Endodermal cell (in vitro differentiated cells): ENCODE measurements around the gene EHD4. TPM values are rescaled to one million over a fixed set of nuclear protein-coding genes. Genes with fewer than 3 reads are reported as not detected.

Experiments used
- DNase-seq: peaks from one replicate; pipeline ENCODE4 v3.0.0-alpha.2; 2017
- H3K27ac ChIP-seq: 2 replicates; pipeline ENCODE4 v1.5.1; 2013; ENCODE audit warnings: mild to moderate bottlenecking, low read depth, low read length, moderate library complexity
- H3K27me3 ChIP-seq: 2 replicates; pipeline ENCODE4 v1.6.1; 2013; ENCODE audit warnings: mild to moderate bottlenecking, low read length, moderate library complexity; ENCODE audit not compliant: insufficient read depth, control insufficient read depth, poor library complexity, severe bottlenecking
- H3K36me3 ChIP-seq: 2 replicates; pipeline ENCODE4 v1.7.0; 2013; ENCODE audit warnings: mild to moderate bottlenecking, low read length, moderate library complexity; ENCODE audit not compliant: control insufficient read depth, insufficient read depth
- H3K4me1 ChIP-seq: one replicate; pipeline ENCODE4 v1.7.0; 2013; ENCODE audit warnings: low read length; ENCODE audit not compliant: control insufficient read depth, insufficient read depth
- H3K4me3 ChIP-seq: 2 replicates; pipeline ENCODE4 v1.5.1; 2013; ENCODE audit warnings: mild to moderate bottlenecking, low read length, moderate library complexity
- H3K9ac ChIP-seq: 2 replicates; pipeline ENCODE4 v1.6.1; 2013; ENCODE audit warnings: mild to moderate bottlenecking, low read length, moderate library complexity; ENCODE audit not compliant: poor library complexity, severe bottlenecking; ENCODE audit errors: extremely low read depth
- H3K9me3 ChIP-seq: 2 replicates; pipeline ENCODE4 v1.6.1; 2013; ENCODE audit warnings: mild to moderate bottlenecking, low read length, moderate library complexity; ENCODE audit not compliant: control insufficient read depth
- H3K27ac Mint-ChIP-seq: 2 replicates; pipeline ENCODE4 v1.8.0; 2020; ENCODE audit warnings: mixed read lengths
- H3K27me3 Mint-ChIP-seq: 2 replicates; pipeline ENCODE4 v1.8.0; 2021; ENCODE audit warnings: mild to moderate bottlenecking, mixed read lengths; ENCODE audit not compliant: insufficient read depth
- H3K36me3 Mint-ChIP-seq: 2 replicates; pipeline ENCODE4 v1.8.0; 2020; ENCODE audit warnings: low read depth, mixed read lengths
- H3K4me1 Mint-ChIP-seq: 2 replicates; pipeline ENCODE4 v1.8.0; 2020; ENCODE audit warnings: mixed read lengths
- H3K4me3 Mint-ChIP-seq: 2 replicates; pipeline ENCODE4 v1.8.0; 2020; ENCODE audit warnings: mild to moderate bottlenecking, moderate library complexity, mixed read lengths
- H3K9me3 Mint-ChIP-seq: 2 replicates; pipeline ENCODE4 v1.8.0; 2020; ENCODE audit warnings: mild to moderate bottlenecking, mixed read lengths
- WGBS, 2 experiments: methylation state at CpG; one replicate each; pipeline versions ENCODE4 v1.1.5 to v1.1.7; 2013; ENCODE audit warnings: missing lambda C conversion rate in 2 of 2, mixed read lengths in 1 of 2; ENCODE audit not compliant: insufficient coverage in 1 of 2, insufficient read length in 1 of 2; 5-methylcytosine and 5-hydroxymethylcytosine counted together
- total RNA-seq, 2 donors: library from RNA; stranded (reverse); fragmentation: NEBNext Ultra II Directional in 1 of 2; extraction: Animal tissue kit (Norgen Biotek cat#: 25700) in 1 of 2; gene quantifications; 2 replicates in 1 of 2; 3 replicates in 1 of 2; pipeline ENCODE4 v1.2.1, GENCODE V29; 2021
- TF ChIP-seq, protein P1 (sequence below): fragments of 200-600 bp; sonication (generic); conservative IDR thresholded peaks from 2 replicates; pipeline ENCODE4 v1.5.0; 2021; ENCODE audit warnings: antibody characterized with exemption, mild to moderate bottlenecking

Gene EHD4
- total RNA-seq, 2 donors from 2014 or later: 16.9 to 17.3 TPM

DNA sequence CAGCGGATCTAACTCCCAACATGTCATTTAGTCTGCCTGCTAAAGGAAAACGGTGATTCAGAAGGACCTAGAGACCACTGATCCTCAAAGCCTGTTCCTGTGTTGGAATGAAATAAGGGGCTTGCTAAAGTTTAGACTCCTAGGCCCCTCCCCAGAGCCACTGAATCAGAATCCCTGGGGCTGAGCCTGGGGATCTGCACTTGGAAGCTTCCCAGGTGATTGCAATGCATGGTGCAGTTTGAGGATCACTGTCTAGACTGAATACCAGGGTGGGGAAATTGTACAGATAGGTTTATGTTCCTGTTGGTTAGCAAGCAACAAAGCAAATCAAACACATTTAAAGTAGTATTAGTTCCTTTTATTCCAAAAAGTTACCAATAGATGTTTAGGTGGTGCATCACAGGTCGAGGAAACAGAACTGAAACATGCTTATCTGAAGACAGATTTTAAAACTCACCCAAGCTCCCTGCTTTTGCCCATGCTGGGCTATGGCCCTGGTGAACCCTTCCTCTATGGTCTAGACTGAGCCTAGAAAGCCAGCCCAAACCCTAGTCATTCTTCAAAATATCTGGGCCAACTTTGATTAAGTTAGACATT lies 48.9 kb downstream of the EHD4 start:
- H3K36me3 ChIP-seq: peaks cover 22% of the 10 kb centered on the region
- DNase-seq: no peak
- TF ChIP-seq, protein P1, sequence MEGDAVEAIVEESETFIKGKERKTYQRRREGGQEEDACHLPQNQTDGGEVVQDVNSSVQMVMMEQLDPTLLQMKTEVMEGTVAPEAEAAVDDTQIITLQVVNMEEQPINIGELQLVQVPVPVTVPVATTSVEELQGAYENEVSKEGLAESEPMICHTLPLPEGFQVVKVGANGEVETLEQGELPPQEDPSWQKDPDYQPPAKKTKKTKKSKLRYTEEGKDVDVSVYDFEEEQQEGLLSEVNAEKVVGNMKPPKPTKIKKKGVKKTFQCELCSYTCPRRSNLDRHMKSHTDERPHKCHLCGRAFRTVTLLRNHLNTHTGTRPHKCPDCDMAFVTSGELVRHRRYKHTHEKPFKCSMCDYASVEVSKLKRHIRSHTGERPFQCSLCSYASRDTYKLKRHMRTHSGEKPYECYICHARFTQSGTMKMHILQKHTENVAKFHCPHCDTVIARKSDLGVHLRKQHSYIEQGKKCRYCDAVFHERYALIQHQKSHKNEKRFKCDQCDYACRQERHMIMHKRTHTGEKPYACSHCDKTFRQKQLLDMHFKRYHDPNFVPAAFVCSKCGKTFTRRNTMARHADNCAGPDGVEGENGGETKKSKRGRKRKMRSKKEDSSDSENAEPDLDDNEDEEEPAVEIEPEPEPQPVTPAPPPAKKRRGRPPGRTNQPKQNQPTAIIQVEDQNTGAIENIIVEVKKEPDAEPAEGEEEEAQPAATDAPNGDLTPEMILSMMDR: no peak
- no peaks in the 10 kb centered on the region for H3K27me3 Mint-ChIP-seq
- H3K4me1 Mint-ChIP-seq: peaks cover 42% of the 10 kb centered on the region
- H3K9me3 Mint-ChIP-seq: no peaks in the 10 kb centered on the region
- peaks cover 14% of the 10 kb centered on the region for H3K36me3 Mint-ChIP-seq
- H3K9ac ChIP-seq: no peak overlapping the region
- no peak overlapping the region for H3K4me3 Mint-ChIP-seq
- H3K27ac ChIP-seq: no peak overlapping the region
- no peak overlapping the region for H3K27ac Mint-ChIP-seq
- peaks cover 16% of the 10 kb centered on the region for H3K4me1 ChIP-seq
- H3K4me3 ChIP-seq: no peak overlapping the region
- no peaks in the 10 kb centered on the region for H3K27me3 ChIP-seq
- H3K9me3 ChIP-seq: no peaks in the 10 kb centered on the region
- WGBS, 2 experiments: 92 to 100% methylated on average over 1 to 3 of the region's 3 CpGs

GRCh38 chr15:41922353-41922752 lies 50.0 kb downstream of the EHD4 start:
- H3K9me3 ChIP-seq: no peaks in the 10 kb centered on the region
- no peak overlapping the region for H3K9ac ChIP-seq
- H3K4me3 ChIP-seq: no peak overlapping the region
- no peak overlapping the region for H3K27ac Mint-ChIP-seq
- H3K27me3 Mint-ChIP-seq: no peaks in the 10 kb centered on the region
- DNase-seq: no peak
- H3K27me3 ChIP-seq: no peaks in the 10 kb centered on the region
- H3K36me3 ChIP-seq: peaks cover 32% of the 10 kb centered on the region
- H3K4me1 Mint-ChIP-seq: peaks cover 32% of the 10 kb centered on the region
- H3K27ac ChIP-seq: no peak overlapping the region
- H3K4me1 ChIP-seq: peaks cover 15% of the 10 kb centered on the region
- peaks cover 24% of the 10 kb centered on the region for H3K36me3 Mint-ChIP-seq
- TF ChIP-seq, protein P1: no peak
- H3K4me3 Mint-ChIP-seq: no peak overlapping the region
- no peaks in the 10 kb centered on the region for H3K9me3 Mint-ChIP-seq
- WGBS, 2 experiments: 94 to 100% methylated on average over 8 to 9 of the region's 9 CpGs

- peaks cover 12% of the 10 kb centered on the region for H3K4me1 ChIP-seq
Observed at GRCh38 chr15:41921639-41922038, 50.7 kb downstream of the EHD4 start.

More at GRCh38 chr15:41921639-41922038, 50.7 kb downstream of the EHD4 start:
- Histone ChIP-seq H3K9me3 (no peaks in the 10 kb centered on the region), H3K9ac (no peak overlapping the region), H3K36me3 (peaks cover 33% of the 10 kb centered on the region), H3K27me3 (no peaks in the 10 kb centered on the region), H3K4me3 (no peak overlapping the region), H3K27ac (no peak overlapping the region)
- no peak for DNase-seq
- no peaks in the 10 kb centered on the region for H3K9me3 Mint-ChIP-seq
- H3K27ac Mint-ChIP-seq: no peak overlapping the region
- TF ChIP-seq, protein P1: no peak
- no peak overlapping the region for H3K4me3 Mint-ChIP-seq
- peaks cover 23% of the 10 kb centered on the region for H3K36me3 Mint-ChIP-seq
- no peaks in the 10 kb centered on the region for H3K27me3 Mint-ChIP-seq
- WGBS, 2 experiments: 94 to 100% methylated on average over 5 of the region's 5 CpGs
- peaks cover 30% of the 10 kb centered on the region for H3K4me1 Mint-ChIP-seq
